CD4-positive, alpha-beta T cell (primary cell): ENCODE data around the gene MYO9A. TPM values are rescaled to one million over a fixed set of nuclear protein-coding genes. Genes with fewer than 3 reads are reported as not detected.

Experiments used
- ATAC-seq: fragments of 200-7000 bp; cut with Tn5 transposase; one replicate; pipeline ENCODE4 v1.10.0; 2022; ENCODE audit warnings: mild to moderate bottlenecking; ENCODE audit not compliant: poor library complexity
- CTCF ChIA-PET: fragments of 350-600 bp; sonication (Branson Sonifier 250); formaldehyde crosslinking; loops from one replicate; lab custom pipeline; 2021; ENCODE audit warnings: antibody characterized with exemption, inconsistent platforms; lab: Charles Lee
- POLR2A ChIA-PET: fragments of 350-600 bp; sonication (Branson Sonifier 250); formaldehyde crosslinking; loops from one replicate; lab custom pipeline; 2021; ENCODE audit warnings: antibody characterized with exemption, inconsistent platforms; lab: Charles Lee
- DNase-seq, 14 experiments: peaks; one replicate each; pipeline ENCODE4 v3.0.0-alpha.2; 2013 to 2020; ENCODE audit warnings: mixed read lengths in 2 of 14
- H3K27ac ChIP-seq, 2 donors: one replicate each; pipeline versions ENCODE4 v1.5.1 to v1.7.0; 2013; ENCODE audit warnings: low read length in 2 of 2, low read depth in 1 of 2, mild to moderate bottlenecking in 1 of 2
- H3K27me3 ChIP-seq, 2 experiments: 1 replicate in 1 of 2; 2 replicates in 1 of 2; pipeline versions ENCODE4 v1.6.1 to v1.7.0; 2013; ENCODE audit warnings: low read length in 2 of 2, control low read depth in 1 of 2, mild to moderate bottlenecking in 1 of 2, moderate library complexity in 1 of 2; ENCODE audit not compliant: insufficient read depth in 2 of 2, control insufficient read depth in 1 of 2
- H3K36me3 ChIP-seq: one replicate; pipeline ENCODE4 v1.6.1; 2013; ENCODE audit warnings: low read length, control low read depth; ENCODE audit not compliant: insufficient read depth
- H3K4me1 ChIP-seq: one replicate; pipeline ENCODE4 v1.6.1; 2013; ENCODE audit warnings: low read length, control low read depth; ENCODE audit not compliant: insufficient read depth
- H3K4me3 ChIP-seq: one replicate; pipeline ENCODE4 v1.5.1; 2013; ENCODE audit warnings: mild to moderate bottlenecking, low read length, moderate library complexity
- H3K9me3 ChIP-seq, 2 experiments: 1 replicate in 1 of 2; 2 replicates in 1 of 2; pipeline versions ENCODE4 v1.6.1 to v1.7.0; 2013; ENCODE audit warnings: low read length in 2 of 2, mild to moderate bottlenecking in 2 of 2, control low read depth in 1 of 2, moderate library complexity in 1 of 2; ENCODE audit not compliant: control insufficient read depth in 1 of 2, insufficient read depth in 1 of 2
- H3K27ac Mint-ChIP-seq: one replicate; pipeline ENCODE4 v1.8.0; 2020; ENCODE audit warnings: mixed read lengths
- H3K27me3 Mint-ChIP-seq: one replicate; pipeline ENCODE4 v1.8.0; 2021; ENCODE audit warnings: mixed read lengths
- H3K36me3 Mint-ChIP-seq: one replicate; pipeline ENCODE4 v1.8.0; 2021; ENCODE audit warnings: low read depth, mixed read lengths
- H3K4me1 Mint-ChIP-seq: one replicate; pipeline ENCODE4 v1.8.0; 2021; ENCODE audit warnings: low read depth, mixed read lengths
- H3K4me3 Mint-ChIP-seq: one replicate; pipeline ENCODE4 v1.8.0; 2020; ENCODE audit warnings: mild to moderate bottlenecking, mixed read lengths
- H3K9me3 Mint-ChIP-seq: one replicate; pipeline ENCODE4 v1.8.0; 2020; ENCODE audit warnings: mixed read lengths
- intact Hi-C, 2 experiments: fragments of 100-400 bp; cut with DNase I in 1 of 2; cut with micrococcal nuclease in 1 of 2; formaldehyde crosslinking; loops; one replicate each; pipeline versions ENCODE4 v1.15.1 to v1.9.0; 2023 to 2025; cut with DNase I, micrococcal nuclease
- total RNA-seq, 174 experiments: library from RNA in 2 of 174; stranded (reverse) in 2 of 174; gene quantifications; one replicate each; pipeline ENCODE4 v1.2.3 and lab custom pipeline; 2021 to 2026
- TF ChIP-seq, protein P1 (sequence below): fragments of 200-600 bp; IDR thresholded peaks from one replicate; pipeline ENCODE4 v1.8.0; 2022; ENCODE audit warnings: antibody characterized with exemption, mild to moderate bottlenecking

The MYO9A gene
- total RNA-seq, 2 experiments from 2014 or later: 23.4 to 29.1 TPM

- CTCF ChIA-PET: no interaction called here
- Mint-ChIP-seq H3K27ac (no peak overlapping the region), H3K27me3 (no peaks in the 10 kb centered on the region), H3K4me1 (no peaks in the 10 kb centered on the region), H3K36me3 (no peaks in the 10 kb centered on the region), H3K9me3 (no peaks in the 10 kb centered on the region), H3K4me3 (no peak overlapping the region)
- Histone ChIP-seq H3K36me3 (no peaks in the 10 kb centered on the region), H3K27me3 (no peaks in the 10 kb centered on the region), H3K4me1 (no peaks in the 10 kb centered on the region), H3K27ac (no peak overlapping the region), H3K9me3 (no peaks in the 10 kb centered on the region), H3K4me3 (no peak overlapping the region)
- intact Hi-C loops: no loop called here
- POLR2A ChIA-PET: no interaction called here
- TF ChIP-seq, protein P1, sequence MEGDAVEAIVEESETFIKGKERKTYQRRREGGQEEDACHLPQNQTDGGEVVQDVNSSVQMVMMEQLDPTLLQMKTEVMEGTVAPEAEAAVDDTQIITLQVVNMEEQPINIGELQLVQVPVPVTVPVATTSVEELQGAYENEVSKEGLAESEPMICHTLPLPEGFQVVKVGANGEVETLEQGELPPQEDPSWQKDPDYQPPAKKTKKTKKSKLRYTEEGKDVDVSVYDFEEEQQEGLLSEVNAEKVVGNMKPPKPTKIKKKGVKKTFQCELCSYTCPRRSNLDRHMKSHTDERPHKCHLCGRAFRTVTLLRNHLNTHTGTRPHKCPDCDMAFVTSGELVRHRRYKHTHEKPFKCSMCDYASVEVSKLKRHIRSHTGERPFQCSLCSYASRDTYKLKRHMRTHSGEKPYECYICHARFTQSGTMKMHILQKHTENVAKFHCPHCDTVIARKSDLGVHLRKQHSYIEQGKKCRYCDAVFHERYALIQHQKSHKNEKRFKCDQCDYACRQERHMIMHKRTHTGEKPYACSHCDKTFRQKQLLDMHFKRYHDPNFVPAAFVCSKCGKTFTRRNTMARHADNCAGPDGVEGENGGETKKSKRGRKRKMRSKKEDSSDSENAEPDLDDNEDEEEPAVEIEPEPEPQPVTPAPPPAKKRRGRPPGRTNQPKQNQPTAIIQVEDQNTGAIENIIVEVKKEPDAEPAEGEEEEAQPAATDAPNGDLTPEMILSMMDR: no peak
- DNase-seq: no peak
- ATAC-seq: no peak
These were observed 43.6 kb upstream of the MYO9A start for GRCh38 chr15:72161361-72162132.

GRCh38 chr15:72160696-72161245 lies 42.8 kb upstream of the MYO9A start:
- no peaks in the 10 kb centered on the region for H3K27me3 ChIP-seq
- Mint-ChIP-seq H3K4me1 (peaks cover 2% of the 10 kb centered on the region), H3K4me3 (no peak overlapping the region), H3K9me3 (no peaks in the 10 kb centered on the region), H3K27ac (no peak overlapping the region), H3K27me3 (no peaks in the 10 kb centered on the region), H3K36me3 (no peaks in the 10 kb centered on the region)
- H3K4me1 ChIP-seq: peaks cover 3% of the 10 kb centered on the region
- POLR2A ChIA-PET: no interaction called here
- no peaks in the 10 kb centered on the region for H3K36me3 ChIP-seq
- TF ChIP-seq, protein P1: no peak
- CTCF ChIA-PET: no interaction called here
- no peak overlapping the region for H3K27ac ChIP-seq
- ATAC-seq (no peak), DNase-seq (no peak)
- no peak overlapping the region for H3K4me3 ChIP-seq
- H3K9me3 ChIP-seq: no peaks in the 10 kb centered on the region
- intact Hi-C loops: no loop called here

DNA sequence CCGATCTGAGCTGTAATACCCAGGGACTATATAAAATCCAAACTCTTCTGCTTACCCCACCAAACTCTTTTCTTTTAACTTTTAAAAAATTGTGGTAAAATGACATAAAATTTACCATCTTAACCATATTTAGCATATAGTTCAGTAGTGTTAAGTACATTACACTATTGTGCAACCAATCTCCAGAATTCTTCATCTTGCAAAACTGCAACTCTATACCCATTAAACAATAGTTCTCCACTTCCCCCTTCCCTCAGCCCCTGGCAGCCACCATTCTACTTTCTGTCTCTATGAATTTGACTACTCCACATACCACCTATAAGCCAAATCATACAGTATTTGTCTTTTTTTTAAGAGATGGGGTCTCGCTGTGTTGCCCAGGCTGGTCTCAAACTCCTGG lies 39.0 kb upstream of the MYO9A start:
- Mint-ChIP-seq H3K4me1 (peaks cover 8% of the 10 kb centered on the region), H3K27me3 (no peaks in the 10 kb centered on the region), H3K9me3 (no peaks in the 10 kb centered on the region), H3K36me3 (no peaks in the 10 kb centered on the region), H3K27ac (no peak overlapping the region), H3K4me3 (no peak overlapping the region)
- H3K27ac ChIP-seq: no peak overlapping the region
- H3K36me3 ChIP-seq: no peaks in the 10 kb centered on the region
- TF ChIP-seq, protein P1: no peak
- DNase-seq: no peak
- intact Hi-C loops: loop anchor here (1.0 kb wide), 2 partner anchors 377 to 413 kb away; no protein-coding TSS in a partner anchor
- POLR2A ChIA-PET: no interaction called here
- ATAC-seq: no peak
- H3K27me3 ChIP-seq: no peaks in the 10 kb centered on the region
- no peaks in the 10 kb centered on the region for H3K9me3 ChIP-seq
- no peak overlapping the region for H3K4me3 ChIP-seq
- H3K4me1 ChIP-seq: peaks cover 7% of the 10 kb centered on the region
- CTCF ChIA-PET: interaction anchor here (1.8 to 2.2 kb wide), 2 partner anchors 376 to 413 kb away, joined by 6 to 22 read pairs; no protein-coding TSS in a partner anchor
